ENCODE measurements around the gene GRIPAP1. TPM values are rescaled to one million over a fixed set of nuclear protein-coding genes. Genes with fewer than 3 reads are reported as not detected.

Gene GRIPAP1
- total and polyA plus RNA-seq, 7 donors = 14.4 to 63.1 (median 26.0) TPM

DNA sequence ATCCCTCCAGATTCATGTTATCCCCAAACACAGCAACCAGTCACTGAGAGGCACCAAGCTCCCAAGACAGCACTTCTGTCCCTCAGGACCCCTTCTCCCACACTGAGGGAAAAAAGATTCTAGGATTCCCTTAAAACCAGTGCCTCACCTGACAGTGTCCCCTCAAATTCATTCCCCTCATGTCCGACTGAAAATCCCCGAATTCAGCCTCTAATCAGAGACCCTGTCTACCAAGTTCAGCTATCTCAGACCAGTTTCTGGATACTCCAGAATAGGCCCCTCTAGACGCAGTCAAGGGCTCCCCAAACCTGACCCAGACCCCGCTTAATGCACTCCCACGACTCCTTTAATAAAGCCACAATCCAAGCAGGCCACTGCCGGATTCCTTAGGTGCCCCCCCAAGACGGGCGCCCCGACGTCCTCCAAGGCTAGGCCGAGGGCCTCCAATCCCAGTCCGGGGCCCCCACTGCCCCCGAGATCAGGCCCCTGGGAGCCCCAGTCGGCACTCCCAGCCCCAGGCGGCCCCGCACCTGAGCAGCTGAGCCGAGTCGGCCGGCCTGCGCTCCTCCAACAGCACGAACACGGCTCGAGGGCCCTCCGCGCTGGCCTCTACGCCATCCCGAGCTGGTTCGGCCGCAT, 40.6 kb upstream of the GRIPAP1 start:
- Histone ChIP-seq H3K27me3 (no peaks in the 10 kb centered on the region), H3K9me3 (no peaks in the 10 kb centered on the region), H3K36me3 (peaks cover 0 to 18% (median 7%) of the 10 kb centered on the region in 4 donors), H3K27ac (peak overlapping the region; percentile 95 to 100 (median 98)), H3K4me1 (peaks cover 0 to 24% (median 22%) of the 10 kb centered on the region in 4 donors), H3K4me3 (peak overlapping the region; percentile 70 to 90 (median 76))
- DNase-seq = no peak
- TF ChIP-seq, protein P1, sequence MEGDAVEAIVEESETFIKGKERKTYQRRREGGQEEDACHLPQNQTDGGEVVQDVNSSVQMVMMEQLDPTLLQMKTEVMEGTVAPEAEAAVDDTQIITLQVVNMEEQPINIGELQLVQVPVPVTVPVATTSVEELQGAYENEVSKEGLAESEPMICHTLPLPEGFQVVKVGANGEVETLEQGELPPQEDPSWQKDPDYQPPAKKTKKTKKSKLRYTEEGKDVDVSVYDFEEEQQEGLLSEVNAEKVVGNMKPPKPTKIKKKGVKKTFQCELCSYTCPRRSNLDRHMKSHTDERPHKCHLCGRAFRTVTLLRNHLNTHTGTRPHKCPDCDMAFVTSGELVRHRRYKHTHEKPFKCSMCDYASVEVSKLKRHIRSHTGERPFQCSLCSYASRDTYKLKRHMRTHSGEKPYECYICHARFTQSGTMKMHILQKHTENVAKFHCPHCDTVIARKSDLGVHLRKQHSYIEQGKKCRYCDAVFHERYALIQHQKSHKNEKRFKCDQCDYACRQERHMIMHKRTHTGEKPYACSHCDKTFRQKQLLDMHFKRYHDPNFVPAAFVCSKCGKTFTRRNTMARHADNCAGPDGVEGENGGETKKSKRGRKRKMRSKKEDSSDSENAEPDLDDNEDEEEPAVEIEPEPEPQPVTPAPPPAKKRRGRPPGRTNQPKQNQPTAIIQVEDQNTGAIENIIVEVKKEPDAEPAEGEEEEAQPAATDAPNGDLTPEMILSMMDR (IDR thresholded peaks at IDR 0.05) = no peak
- TF ChIP-seq POLR2AphosphoS5 (IDR thresholded peaks at IDR 0.05) (no peak), EP300 (IDR thresholded peaks at IDR 0.05) (no peak), POLR2A (IDR thresholded peaks at IDR 0.05) (no peak)
- WGBS, 2 donors = 1% methylated on average over 29 of the region's 29 CpGs
- intact Hi-C loops (cut with DNase I) = loop anchor here (2.0 to 10.0 kb wide), 4 partner anchors 84 to 1388 kb away; partner anchors contain the start of genes ELK1, MAGIX, PIM2 and UXT

DNA sequence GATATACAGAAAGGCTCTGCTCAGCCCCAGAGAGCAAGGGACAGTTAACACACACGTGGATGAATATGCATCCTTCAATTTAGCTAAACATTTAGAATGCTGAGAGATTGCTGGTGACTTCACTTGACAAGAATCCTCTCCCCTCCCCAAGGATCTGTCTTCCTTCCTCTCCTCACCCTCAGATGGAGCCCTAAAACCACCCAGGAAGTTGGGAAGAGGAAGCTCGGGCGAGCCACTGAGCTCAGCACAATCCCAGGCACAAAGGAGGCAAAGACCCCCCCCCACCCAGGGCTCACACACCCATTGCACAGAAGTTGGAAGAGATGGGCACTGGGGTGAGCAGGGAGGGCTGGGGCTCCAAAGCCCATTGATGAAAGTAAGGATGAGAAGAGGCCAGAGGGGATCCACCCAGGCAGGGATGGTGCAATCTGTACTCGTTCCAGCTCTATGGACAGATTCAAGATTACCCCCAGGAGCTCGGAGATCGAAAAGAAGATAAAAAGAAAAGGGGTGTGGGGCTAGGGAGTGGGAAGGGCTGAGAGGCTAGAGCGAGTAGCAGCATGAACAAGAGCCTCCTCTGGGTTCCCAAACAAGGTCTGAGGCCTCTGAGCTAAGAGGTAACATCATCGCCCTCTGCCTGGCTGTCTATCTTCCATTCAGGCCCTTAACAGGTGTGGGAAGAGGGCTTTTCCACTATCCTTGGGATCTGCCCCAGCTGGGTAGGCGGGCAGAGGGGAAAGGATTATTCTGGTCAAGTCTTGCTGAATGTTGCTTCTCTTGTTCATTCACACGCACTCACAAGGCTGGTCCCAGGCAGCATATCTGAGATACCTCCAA, 39.9 kb upstream of the GRIPAP1 start:
- TF ChIP-seq POLR2A (IDR thresholded peaks at IDR 0.05) (no peak), POLR2AphosphoS5 (IDR thresholded peaks at IDR 0.05) (peak in 3 of 4 donors; percentile 29 to 45 (median 45)), EP300 (IDR thresholded peaks at IDR 0.05) (no peak)
- TF ChIP-seq, protein P1 (IDR thresholded peaks at IDR 0.05) = no peak
- Histone ChIP-seq H3K4me1 (peaks cover 0 to 24% (median 22%) of the 10 kb centered on the region in 4 donors), H3K36me3 (peaks cover 3 to 26% (median 13%) of the 10 kb centered on the region in 4 donors), H3K4me3 (peak overlapping the region; percentile 70 to 90 (median 76)), H3K9me3 (no peaks in the 10 kb centered on the region), H3K27me3 (no peaks in the 10 kb centered on the region), H3K27ac (peak overlapping the region; percentile 95 to 100 (median 98))
- intact Hi-C loops (cut with DNase I) = loop anchor here (2.0 to 10.0 kb wide), 4 partner anchors 83 to 1387 kb away; partner anchors contain the start of genes ELK1, MAGIX, PIM2 and UXT
- DNase-seq = no peak
- 9 to 14% methylated on average over 10 of the region's 10 CpGs for WGBS, 2 donors

GRCh38 chrX:49040376-49040955, 38.4 kb upstream of the GRIPAP1 start:
- Histone ChIP-seq H3K4me1 (peaks cover 0 to 24% (median 22%) of the 10 kb centered on the region in 4 donors), H3K27ac (peak overlapping the region; percentile 95 to 100 (median 98)), H3K4me3 (peak overlapping the region; percentile 10 to 90 (median 76)), H3K27me3 (no peaks in the 10 kb centered on the region), H3K36me3 (peaks cover 9 to 39% (median 16%) of the 10 kb centered on the region in 4 donors), H3K9me3 (no peaks in the 10 kb centered on the region)
- no peak for DNase-seq
- intact Hi-C loops (cut with DNase I) = loop anchor here (5.0 to 10.0 kb wide), 3 partner anchors 123 to 1386 kb away; partner anchors contain the start of genes ELK1, MAGIX, PIM2 and UXT
- WGBS, 2 donors = 62 to 74% methylated on average over 7 of the region's 7 CpGs
- TF ChIP-seq, protein P1 (IDR thresholded peaks at IDR 0.05) = no peak
- no peak for TF ChIP-seq EP300 (IDR thresholded peaks at IDR 0.05)
- TF ChIP-seq POLR2A (IDR thresholded peaks at IDR 0.05) = no peak
- no peak for TF ChIP-seq POLR2AphosphoS5 (IDR thresholded peaks at IDR 0.05)

DNA sequence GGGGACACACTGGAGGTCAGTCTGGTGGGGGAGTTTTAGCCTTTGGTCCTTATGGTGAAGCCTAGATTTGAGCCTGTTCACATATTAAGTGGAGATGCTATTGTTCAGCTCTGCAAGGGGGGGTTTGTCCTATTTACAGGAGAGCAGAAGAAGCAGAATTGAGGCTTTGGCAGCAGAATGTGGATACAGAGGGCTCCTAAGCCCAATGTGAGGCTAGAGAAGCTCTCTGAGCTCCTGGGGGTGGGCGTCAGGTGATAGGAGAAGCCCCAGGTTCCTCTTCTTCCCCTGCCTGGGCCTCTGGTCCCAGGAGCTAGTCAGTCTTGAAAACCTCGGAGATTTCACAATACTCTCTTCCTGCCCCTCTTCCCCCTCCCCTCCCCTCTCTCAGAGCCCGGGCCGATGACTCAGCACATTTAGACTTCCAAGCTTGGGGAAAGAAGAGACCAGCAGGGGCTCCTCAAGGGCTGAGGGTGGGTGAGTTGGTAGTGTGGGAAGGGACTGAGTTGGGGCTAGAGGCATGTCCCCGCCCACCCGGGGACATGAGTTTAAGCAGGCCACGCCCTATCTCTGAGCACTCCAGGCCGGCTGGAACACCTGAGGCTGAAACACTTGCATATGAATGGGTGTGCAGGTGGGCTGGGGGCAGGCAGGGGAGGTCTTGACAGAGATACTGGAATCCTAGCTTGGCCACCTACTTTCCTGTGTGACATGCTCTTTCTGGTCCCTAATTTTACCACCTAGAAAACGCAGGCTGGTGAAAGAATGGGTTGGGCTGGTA, 37.7 kb upstream of the GRIPAP1 start:
- 14 to 16% methylated on average over 9 of the region's 9 CpGs for WGBS, 2 donors
- DNase-seq = peak; percentile 93
- intact Hi-C loops (cut with DNase I) = loop anchor here (5.0 to 10.0 kb wide), 4 partner anchors 37 to 1385 kb away; partner anchors contain the start of genes ELK1, GRIPAP1, MAGIX and PIM2

More for the DNA sequence above, 37.7 kb upstream of the GRIPAP1 start:
- Histone ChIP-seq H3K4me3 (peak overlapping the region; percentile 10 to 90 (median 76)), H3K4me1 (peaks cover 0 to 24% (median 22%) of the 10 kb centered on the region in 4 donors), H3K27me3 (no peaks in the 10 kb centered on the region), H3K36me3 (peaks cover 9 to 40% (median 16%) of the 10 kb centered on the region in 4 donors), H3K9me3 (no peaks in the 10 kb centered on the region), H3K27ac (peak overlapping the region; percentile 95 to 100 (median 98))
- TF ChIP-seq, protein P1 (IDR thresholded peaks at IDR 0.05) = no peak
- no peak for TF ChIP-seq EP300 (IDR thresholded peaks at IDR 0.05)
- peak in 2 of 4 donors; percentile 23 to 38 for TF ChIP-seq POLR2AphosphoS5 (IDR thresholded peaks at IDR 0.05)
